SJSA1 (cell line): ENCODE data around the gene SOAT1. TPM values are rescaled to one million over a fixed set of nuclear protein-coding genes. Genes with fewer than 3 reads are reported as not detected.
"Not testable (repeated sequence)": the region's sequence is repeated elsewhere in the genome, so short reads cannot be mapped to it uniquely, and the experiment has no call there.

Experiments used
- DNase-seq, 2 experiments: peaks; one replicate each; pipeline ENCODE4 v3.0.0-alpha.2; 2015 to 2020; ENCODE audit warnings: low spot score in 2 of 2, low read depth in 1 of 2
- H3K27ac ChIP-seq: fragments of 250-450 bp; sonication (Bioruptor Pico); 2 replicates; pipeline ENCODE4 v1.5.1; 2020; ENCODE audit warnings: mild to moderate bottlenecking, moderate library complexity
- H3K27me3 ChIP-seq: fragments of 250-450 bp; sonication (Bioruptor Pico); replicated peaks from 2 replicates; pipeline ENCODE4 v1.5.1; 2020; ENCODE audit warnings: mild to moderate bottlenecking, moderate library complexity
- H3K36me3 ChIP-seq: fragments of 250-450 bp; sonication (Bioruptor Pico); 2 replicates; pipeline ENCODE4 v1.5.1; 2020; ENCODE audit warnings: mild to moderate bottlenecking
- H3K4me1 ChIP-seq: fragments of 250-450 bp; sonication (Bioruptor Pico); replicated peaks from 2 replicates; pipeline ENCODE4 v1.6.1; 2021; ENCODE audit warnings: mild to moderate bottlenecking
- H3K4me3 ChIP-seq: fragments of 250-450 bp; sonication (Bioruptor Pico); 2 replicates; pipeline ENCODE4 v1.5.1; 2020; ENCODE audit warnings: mild to moderate bottlenecking
- H3K9me3 ChIP-seq: fragments of 250-450 bp; sonication (Bioruptor Pico); replicated peaks from 2 replicates; pipeline ENCODE4 v1.5.1; 2020; ENCODE audit warnings: mild to moderate bottlenecking
- total RNA-seq: library from RNA; depleted of rRNA; stranded (reverse); fragments of >200 nt; shearing (Covaris generic); gene quantifications from 2 replicates; pipeline ENCODE4 v1.2.3, GENCODE V29; 2014; rRNA removed

SOAT1 gene
- total RNA-seq, 1 experiment from 2014 or later: 25.9 TPM

GRCh38 chr1:179393721-179394120 is 100.1 kb downstream of the SOAT1 start:
- Histone ChIP-seq H3K4me3 (no peak overlapping the region), H3K9me3 (peaks cover 5% of the 10 kb centered on the region; the same call in 1 of the 2 replicates), H3K4me1 (no peaks in the 10 kb centered on the region), H3K36me3 (no peaks in the 10 kb centered on the region), H3K27me3 (no peaks in the 10 kb centered on the region), H3K27ac (no peak overlapping the region)
- no peak for DNase-seq

- H3K4me3 ChIP-seq, DNase-seq, H3K27ac ChIP-seq, H3K4me1 ChIP-seq, H3K9me3 ChIP-seq, H3K27me3 ChIP-seq, H3K36me3 ChIP-seq: not testable (repeated sequence)
Observed at GRCh38 chr1:179399399-179399798, 105.8 kb downstream of the SOAT1 start.

Other genes starting within 250 kb of the SOAT1 start
- 27.9 and 30.8 TPM in 2 replicates for gene TOR3A, start 211.7 kb upstream of the SOAT1 start, total RNA-seq
- 18.7 and 39.9 TPM in 2 replicates for gene ABL2, start 64.1 kb upstream of the SOAT1 start, total RNA-seq
- gene AXDND1, start 72.2 kb downstream of the SOAT1 start, total RNA-seq: 0.53 TPM in 1 of 2 replicates, not detected in the other